WTC11 (cell line): ENCODE measurements around the gene PHRF1. TPM values are rescaled to one million over a fixed set of nuclear protein-coding genes. Genes with fewer than 3 reads are reported as not detected.

Experiments
- ATAC-seq: fragments of 200-7000 bp; cut with Tn5 transposase; 2 replicates; pipeline ENCODE4 v1.10.0; 2021; ENCODE audit warnings: mild to moderate bottlenecking, moderate library complexity
- CTCF ChIA-PET: fragments of 300-600 bp; sonication (Branson Sonifier 250); formaldehyde crosslinking; loops from one replicate; lab custom pipeline; 2021; ENCODE audit warnings: antibody characterized with exemption; lab: Charles Lee
- POLR2A ChIA-PET: fragments of 350-600 bp; sonication (Branson Sonifier 250); formaldehyde crosslinking; loops from one replicate; lab custom pipeline; 2021; ENCODE audit warnings: antibody characterized with exemption; lab: Charles Lee
- DNase-seq: peaks from one replicate; pipeline ENCODE4 v3.0.0; 2021; ENCODE audit warnings: low spot score
- H3K27ac Mint-ChIP-seq: 2 replicates; pipeline ENCODE4 v1.8.0; 2021; ENCODE audit warnings: mixed read lengths
- H3K27me3 Mint-ChIP-seq: 2 replicates; pipeline ENCODE4 v1.8.0; 2021; ENCODE audit warnings: low read depth, mild to moderate bottlenecking, moderate library complexity, mixed read lengths
- H3K36me3 Mint-ChIP-seq: 2 replicates; pipeline ENCODE4 v1.8.0; 2021; ENCODE audit warnings: mixed read lengths
- H3K4me1 Mint-ChIP-seq: 2 replicates; pipeline ENCODE4 v1.8.0; 2022; ENCODE audit warnings: mixed read lengths
- H3K4me3 Mint-ChIP-seq: 2 replicates; pipeline ENCODE4 v1.8.0; 2021; ENCODE audit warnings: mild to moderate bottlenecking, moderate library complexity, mixed read lengths
- H3K9me3 Mint-ChIP-seq: 2 replicates; pipeline ENCODE4 v1.8.0; 2021; ENCODE audit warnings: mixed read lengths
- AFF4 ChIP-seq: sonication (generic); formaldehyde crosslinking; IDR thresholded peaks from 2 replicates; pipeline ENCODE4 v1.8.1; 2023; ENCODE audit warnings: mild to moderate bottlenecking, missing genetic modification reagents, borderline replicate concordance
- ELF4 ChIP-seq: sonication (generic); formaldehyde crosslinking; IDR thresholded peaks from 2 replicates; pipeline ENCODE4 v1.8.1; 2022; ENCODE audit warnings: low read depth, mild to moderate bottlenecking, moderate library complexity, missing genetic modification reagents
- FOXK1 ChIP-seq: sonication (generic); formaldehyde crosslinking; IDR thresholded peaks from 2 replicates; pipeline ENCODE4 v1.8.0; 2022; ENCODE audit warnings: mild to moderate bottlenecking, moderate library complexity, missing genetic modification reagents
- FOXP1 ChIP-seq: sonication (generic); formaldehyde crosslinking; IDR thresholded peaks from 2 replicates; pipeline ENCODE4 v1.8.0; 2022; ENCODE audit warnings: missing genetic modification reagents, mild to moderate bottlenecking, moderate library complexity, borderline replicate concordance
- GABPB1 ChIP-seq: sonication (generic); formaldehyde crosslinking; IDR thresholded peaks from 2 replicates; pipeline ENCODE4 v1.8.1; 2023; ENCODE audit warnings: mild to moderate bottlenecking, missing genetic modification reagents
- IRF1 ChIP-seq: sonication (generic); formaldehyde crosslinking; IDR thresholded peaks from 2 replicates; pipeline ENCODE4 v1.8.0; 2023; ENCODE audit warnings: missing genetic modification reagents
- JUN ChIP-seq: sonication (generic); formaldehyde crosslinking; IDR thresholded peaks from 2 replicates; pipeline ENCODE4 v1.8.0; 2023; ENCODE audit warnings: mild to moderate bottlenecking, missing genetic modification reagents
- KAT7 ChIP-seq: sonication (generic); formaldehyde crosslinking; IDR thresholded peaks from 2 replicates; pipeline ENCODE4 v1.8.1; 2023; ENCODE audit warnings: missing genetic modification reagents, mild to moderate bottlenecking, borderline replicate concordance
- NFE2L1 ChIP-seq: sonication (generic); formaldehyde crosslinking; IDR thresholded peaks from 2 replicates; pipeline ENCODE4 v1.8.1; 2023; ENCODE audit warnings: missing genetic modification reagents
- ZNF232 ChIP-seq: sonication (generic); formaldehyde crosslinking; IDR thresholded peaks from 2 replicates; pipeline ENCODE4 v1.8.0; 2022; ENCODE audit warnings: mild to moderate bottlenecking, missing genetic modification reagents
- ZNF396 ChIP-seq: fragments of 250-450 bp; sonication (Bioruptor Pico); IDR thresholded peaks from 2 replicates; pipeline ENCODE4 v1.8.0; 2021; ENCODE audit warnings: mild to moderate bottlenecking, moderate library complexity, borderline replicate concordance
- ZNF425 ChIP-seq: fragments of 250-450 bp; sonication (Bioruptor Pico); conservative IDR thresholded peaks from 2 replicates; pipeline ENCODE4 v1.9.0; 2021; ENCODE audit warnings: mild to moderate bottlenecking
- total RNA-seq: library from RNA; stranded (reverse); gene quantifications from 3 replicates; pipeline ENCODE4 v1.2.3, GENCODE V29; 2021
- TF ChIP-seq, protein P1 (sequence below): fragments of 250-450 bp; sonication (Bioruptor Pico); IDR thresholded peaks from 2 replicates; pipeline ENCODE4 v2.1.2; 2022; ENCODE audit warnings: mild to moderate bottlenecking, moderate library complexity

PHRF1 gene
- total RNA-seq, 1 experiment from 2014 or later = 46.9 TPM

DNA sequence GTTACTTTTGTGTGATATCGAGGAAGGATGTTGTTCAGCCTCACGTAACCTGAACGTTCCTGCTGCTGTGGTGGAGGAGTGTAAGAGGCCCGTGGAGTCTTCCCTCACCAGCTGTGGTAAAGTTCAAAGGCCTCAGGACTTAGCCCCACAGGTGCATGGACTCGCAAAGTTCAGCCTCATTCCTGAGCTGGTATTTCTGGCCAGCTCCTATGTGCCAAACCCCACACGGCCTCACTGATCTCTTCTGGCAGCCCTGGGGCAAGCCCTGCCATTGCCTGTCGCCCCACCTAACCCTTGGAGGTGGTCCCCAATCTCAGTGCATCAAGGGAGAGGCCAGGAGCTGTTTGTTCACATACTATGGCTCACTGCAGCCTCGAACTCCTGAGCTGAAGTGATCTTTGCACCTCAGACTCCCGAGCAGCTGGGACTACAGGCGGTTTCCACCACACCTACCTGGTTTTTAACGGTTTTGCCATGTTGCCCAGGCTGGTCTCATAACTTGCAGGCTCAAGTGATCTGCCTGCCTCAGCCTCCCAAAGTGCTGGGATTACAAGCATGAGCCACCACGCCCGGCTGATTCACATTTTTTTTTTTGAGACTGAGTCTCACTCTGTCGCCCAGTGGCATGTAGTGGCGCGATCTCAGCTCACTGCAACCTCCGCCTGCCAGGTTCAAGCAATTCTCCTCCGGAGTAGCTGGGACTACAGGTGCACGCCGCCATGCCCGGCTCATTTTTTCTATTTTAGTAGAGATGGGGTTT is 2.2 kb downstream of the PHRF1 start (continued):
- TF ChIP-seq, protein P1, sequence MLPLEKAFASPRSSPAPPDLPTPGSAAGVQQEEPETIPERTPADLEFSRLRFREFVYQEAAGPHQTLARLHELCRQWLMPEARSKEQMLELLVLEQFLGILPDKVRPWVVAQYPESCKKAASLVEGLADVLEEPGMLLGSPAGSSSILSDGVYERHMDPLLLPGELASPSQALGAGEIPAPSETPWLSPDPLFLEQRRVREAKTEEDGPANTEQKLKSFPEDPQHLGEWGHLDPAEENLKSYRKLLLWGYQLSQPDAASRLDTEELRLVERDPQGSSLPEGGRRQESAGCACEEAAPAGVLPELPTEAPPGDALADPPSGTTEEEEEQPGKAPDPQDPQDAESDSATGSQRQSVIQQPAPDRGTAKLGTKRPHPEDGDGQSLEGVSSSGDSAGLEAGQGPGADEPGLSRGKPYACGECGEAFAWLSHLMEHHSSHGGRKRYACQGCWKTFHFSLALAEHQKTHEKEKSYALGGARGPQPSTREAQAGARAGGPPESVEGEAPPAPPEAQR (CRISPR knock-in tag) = no peak
- no peak for TF ChIP-seq FOXP1 (CRISPR knock-in tag)
- no peak for TF ChIP-seq JUN (CRISPR knock-in tag)
- TF ChIP-seq AFF4 (CRISPR knock-in tag) = no peak
- TF ChIP-seq NFE2L1 (CRISPR knock-in tag) = no peak
- TF ChIP-seq ZNF232 (CRISPR knock-in tag) = no peak
- TF ChIP-seq GABPB1 = no peak

DNA sequence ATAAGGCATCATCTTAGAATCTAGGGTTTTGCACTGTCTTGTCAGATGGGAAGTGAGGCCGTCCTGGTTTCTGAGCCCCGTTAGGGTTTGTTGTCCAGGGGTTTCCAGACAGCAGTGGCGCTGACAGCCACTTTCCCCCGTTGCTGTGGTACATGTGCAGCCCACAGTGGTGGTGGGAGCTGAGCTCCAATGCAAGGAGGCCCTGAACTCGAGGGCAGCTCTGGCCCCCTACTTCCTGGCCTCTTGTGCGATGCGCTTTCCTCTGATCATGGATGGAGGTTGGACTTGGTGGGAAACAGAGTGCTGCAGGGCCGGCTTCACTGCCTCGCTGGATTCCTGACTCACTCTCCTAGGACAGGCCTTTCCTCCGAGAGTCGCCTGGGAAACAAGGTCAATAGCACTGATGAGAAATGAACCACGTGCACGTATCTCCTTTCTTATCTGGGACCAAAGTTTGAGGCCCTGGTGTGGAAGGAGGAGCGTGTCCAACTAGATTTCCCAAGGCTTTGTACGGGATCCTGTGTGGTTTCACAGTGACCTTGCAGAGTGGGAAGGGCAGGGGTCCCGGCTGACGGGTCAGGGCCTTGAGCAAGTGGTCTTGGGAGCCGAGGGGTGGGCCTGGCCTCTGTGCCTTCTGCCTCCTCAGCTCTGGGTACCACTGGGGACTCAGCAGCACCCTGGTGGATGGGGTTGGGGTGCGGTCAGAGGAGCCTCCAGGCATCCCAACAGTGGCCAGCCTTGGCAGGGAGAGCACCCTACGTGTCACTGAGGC is 3.7 kb downstream of the PHRF1 start:
- POLR2A ChIA-PET = interaction anchor here (0.7 kb wide), 1 partner anchor 9 kb away, joined by 3 read pairs; no protein-coding TSS in a partner anchor
- CTCF ChIA-PET = no interaction called here
- DNase-seq (no peak), ATAC-seq (no peak)
- Mint-ChIP-seq H3K4me3 (no peak overlapping the region), H3K36me3 (peaks cover 19% of the 10 kb centered on the region), H3K9me3 (no peaks in the 10 kb centered on the region), H3K4me1 (peaks cover 19% of the 10 kb centered on the region), H3K27ac (peak overlapping the region; percentile 88; the same call in 1 of the 2 replicates), H3K27me3 (peaks cover 3% of the 10 kb centered on the region)
- no peak for TF ChIP-seq ZNF396 (CRISPR knock-in tag)
- TF ChIP-seq GABPB1 = peak; percentile 43; the same call in 1 of the 2 replicates

DNA sequence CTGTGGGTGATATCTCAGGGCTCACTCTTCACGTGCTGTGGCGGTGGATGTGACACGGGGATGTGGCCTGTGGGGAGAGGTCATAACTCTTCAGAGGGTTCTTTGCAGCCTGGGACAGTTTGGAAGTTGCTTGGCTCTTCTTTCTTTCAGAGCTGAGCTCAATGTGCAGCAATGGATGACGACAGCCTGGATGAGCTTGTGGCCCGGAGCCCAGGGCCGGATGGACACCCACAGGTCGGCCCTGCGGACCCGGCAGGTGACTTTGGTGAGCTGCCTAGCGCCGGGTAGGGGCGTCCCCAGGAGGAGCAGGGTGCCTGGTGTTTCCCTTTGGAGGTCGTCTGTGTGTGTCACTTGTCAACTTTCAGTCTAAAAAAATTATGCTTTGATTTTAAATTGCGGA is 5.1 kb downstream of the PHRF1 start:
- no peaks in the 10 kb centered on the region for H3K27me3 Mint-ChIP-seq
- ATAC-seq = no peak
- H3K27ac Mint-ChIP-seq = peak overlapping the region; percentile 95
- H3K4me3 Mint-ChIP-seq = no peak overlapping the region
- no peak for DNase-seq
- ChIA-PET CTCF (no interaction called here), POLR2A (interaction anchor here (0.6 kb wide), 1 partner anchor 140 kb away, joined by 3 read pairs; no protein-coding TSS in a partner anchor)
- H3K36me3 Mint-ChIP-seq = peaks cover 22% of the 10 kb centered on the region
- H3K4me1 Mint-ChIP-seq = peaks cover 18% of the 10 kb centered on the region
- H3K9me3 Mint-ChIP-seq = no peaks in the 10 kb centered on the region
- TF ChIP-seq AFF4 (CRISPR knock-in tag) (no peak), KAT7 (CRISPR knock-in tag) (no peak), ELF4 (CRISPR knock-in tag) (no peak), ZNF425 (CRISPR knock-in tag) (no peak), IRF1 (CRISPR knock-in tag) (no peak), FOXK1 (CRISPR knock-in tag) (no peak)
